Vagina (tissue), 2 donors: ENCODE data around the gene ZBTB42.

Experiments
- CTCF ChIP-seq, 3 experiments: fragments of 450-650 bp in 2 of 3; fragments of 200-600 bp in 1 of 3; sonication (generic) in 1 of 3; IDR thresholded peaks; one replicate each; pipeline ENCODE4 v1.5.1; 2017 to 2019; ENCODE audit warnings: antibody characterized with exemption in 3 of 3, mild to moderate bottlenecking in 2 of 3, moderate library complexity in 2 of 3
- POLR2A ChIP-seq, 2 donors: fragments of 450-650 bp; IDR thresholded peaks; one replicate each; pipeline ENCODE4 v1.6.1; 2017; ENCODE audit warnings: antibody characterized with exemption in 2 of 2, mild to moderate bottlenecking in 2 of 2, moderate library complexity in 2 of 2

GRCh38 chr14:104756477-104757237, 44.2 kb upstream of the ZBTB42 start:
- TF ChIP-seq POLR2A (IDR thresholded peaks at IDR 0.05): no peak
- no peak for TF ChIP-seq CTCF (IDR thresholded peaks at IDR 0.05)
